Caco-2 (cell line): ENCODE data around the gene CEP112. TPM values are rescaled to one million over a fixed set of nuclear protein-coding genes. Genes with fewer than 3 reads are reported as not detected.

ENCODE experiments used
- BruUV-seq: library from RNA; stranded (reverse); fragments of 400-500 nt; replicated peaks from 2 replicates; lab custom pipeline; 2021; lab: Mats Ljungman, UMichigan
- CTCF ChIA-PET: fragments of 300-600 bp; sonication (Branson Sonifier 250); formaldehyde crosslinking; loops from one replicate; lab custom pipeline; 2022; ENCODE audit warnings: antibody characterized with exemption; lab: Charles Lee
- POLR2A ChIA-PET: fragments of 300-600 bp; sonication (Branson Sonifier 250); formaldehyde crosslinking; loops from one replicate; lab custom pipeline; 2022; ENCODE audit warnings: antibody characterized with exemption; lab: Charles Lee
- DNase-seq, 2 experiments: peaks; one replicate each; pipeline versions ENCODE4 v3.0.0 to v3.0.0-alpha.2; 2020 to 2022
- H3K27me3 ChIP-seq: replicated peaks from 2 replicates; pipeline ENCODE4 v1.6.0; 2011; ENCODE audit warnings: low read length; ENCODE audit not compliant: control insufficient read depth, insufficient read depth
- H3K36me3 ChIP-seq: 2 replicates; pipeline ENCODE4 v1.5.1; 2011; ENCODE audit warnings: low read length; ENCODE audit not compliant: control insufficient read depth, insufficient read depth
- H3K4me1 ChIP-seq: fragments of 250-450 bp; sonication (Bioruptor Pico); 2 replicates; pipeline ENCODE4 v1.5.1; 2020; ENCODE audit warnings: mild to moderate bottlenecking
- H3K4me3 ChIP-seq: 2 replicates; pipeline ENCODE4 v1.5.1; 2011; ENCODE audit warnings: low read depth, mild to moderate bottlenecking, control low read depth, low read length
- H3K9me3 ChIP-seq: fragments of 250-450 bp; sonication (Bioruptor Pico); 2 replicates; pipeline ENCODE4 v1.5.1; 2020; ENCODE audit warnings: mild to moderate bottlenecking, moderate library complexity
- H3K27ac Mint-ChIP-seq: one replicate; pipeline ENCODE4 v1.8.0; 2022; ENCODE audit warnings: mixed read lengths; ENCODE audit not compliant: unreplicated experiment
- H3K27me3 Mint-ChIP-seq: one replicate; pipeline ENCODE4 v1.8.0; 2022; ENCODE audit warnings: mixed read lengths; ENCODE audit not compliant: insufficient read depth, unreplicated experiment
- H3K36me3 Mint-ChIP-seq: one replicate; pipeline ENCODE4 v1.8.0; 2022; ENCODE audit warnings: mild to moderate bottlenecking, mixed read lengths; ENCODE audit not compliant: insufficient read depth, unreplicated experiment
- H3K4me1 Mint-ChIP-seq: one replicate; pipeline ENCODE4 v1.8.0; 2022; ENCODE audit warnings: low read depth, mixed read lengths; ENCODE audit not compliant: unreplicated experiment
- H3K4me3 Mint-ChIP-seq: one replicate; pipeline ENCODE4 v1.8.0; 2022; ENCODE audit warnings: mild to moderate bottlenecking, moderate library complexity, mixed read lengths; ENCODE audit not compliant: unreplicated experiment
- H3K9me3 Mint-ChIP-seq: one replicate; pipeline ENCODE4 v1.8.0; 2022; ENCODE audit warnings: mixed read lengths; ENCODE audit not compliant: unreplicated experiment
- intact Hi-C: fragments of 100-400 bp; cut with micrococcal nuclease; formaldehyde crosslinking; loops from one replicate; pipeline ENCODE4 v1.10.0; 2022; ENCODE audit not compliant: unreplicated experiment
- total RNA-seq: library from RNA; stranded (reverse); gene quantifications from 2 replicates; pipeline ENCODE4 v1.2.3, GENCODE V29; 2022
- TF ChIP-seq, protein P1 (sequence below), 2 experiments: fragments of 200-600 bp in 1 of 2; IDR thresholded peaks; 1 replicate in 1 of 2; 2 replicates in 1 of 2; pipeline versions ENCODE4 v1.5.1 to v1.8.0; 2011 to 2022; ENCODE audit warnings: antibody characterized with exemption in 1 of 2, control low read depth in 1 of 2, inconsistent platforms in 1 of 2, low read depth in 1 of 2, low read length in 1 of 2, mild to moderate bottlenecking in 1 of 2, moderate library complexity in 1 of 2; ENCODE audit not compliant: insufficient read depth in 1 of 2, severe bottlenecking in 1 of 2, unreplicated experiment in 1 of 2

CEP112 gene
- total RNA-seq, 1 experiment from 2014 or later, result 4.7 TPM

DNA sequence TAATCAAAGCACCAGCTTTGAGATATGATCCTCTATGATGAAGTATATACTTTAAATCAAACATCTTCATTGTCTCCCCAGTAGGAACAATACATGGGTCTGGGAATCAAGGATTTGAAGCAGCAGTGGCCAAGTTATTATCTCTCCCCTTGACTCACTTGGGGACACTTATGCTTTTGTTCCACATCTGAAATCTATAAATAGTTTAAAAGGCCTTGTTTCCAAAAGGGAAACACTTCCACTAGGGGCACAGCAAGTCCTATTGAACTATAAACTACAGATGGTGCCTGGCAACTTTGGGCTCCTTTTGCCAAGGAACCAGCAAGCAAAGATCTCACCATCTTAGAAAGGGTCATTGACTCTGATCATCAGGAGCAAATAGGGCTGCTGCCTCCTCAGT, 16.0 kb upstream of the CEP112 start:
- POLR2A ChIA-PET, result interaction anchor here (0.6 kb wide), 2 partner anchors 13 to 273 kb away, joined by 3 read pairs; no protein-coding TSS in a partner anchor
- Histone ChIP-seq H3K4me1 (peaks cover 5% of the 10 kb centered on the region), H3K27me3 (no peaks in the 10 kb centered on the region), H3K9me3 (no peaks in the 10 kb centered on the region), H3K4me3 (no peak overlapping the region), H3K36me3 (no peaks in the 10 kb centered on the region)
- H3K27me3 Mint-ChIP-seq, result no peaks in the 10 kb centered on the region
- TF ChIP-seq, protein P1, sequence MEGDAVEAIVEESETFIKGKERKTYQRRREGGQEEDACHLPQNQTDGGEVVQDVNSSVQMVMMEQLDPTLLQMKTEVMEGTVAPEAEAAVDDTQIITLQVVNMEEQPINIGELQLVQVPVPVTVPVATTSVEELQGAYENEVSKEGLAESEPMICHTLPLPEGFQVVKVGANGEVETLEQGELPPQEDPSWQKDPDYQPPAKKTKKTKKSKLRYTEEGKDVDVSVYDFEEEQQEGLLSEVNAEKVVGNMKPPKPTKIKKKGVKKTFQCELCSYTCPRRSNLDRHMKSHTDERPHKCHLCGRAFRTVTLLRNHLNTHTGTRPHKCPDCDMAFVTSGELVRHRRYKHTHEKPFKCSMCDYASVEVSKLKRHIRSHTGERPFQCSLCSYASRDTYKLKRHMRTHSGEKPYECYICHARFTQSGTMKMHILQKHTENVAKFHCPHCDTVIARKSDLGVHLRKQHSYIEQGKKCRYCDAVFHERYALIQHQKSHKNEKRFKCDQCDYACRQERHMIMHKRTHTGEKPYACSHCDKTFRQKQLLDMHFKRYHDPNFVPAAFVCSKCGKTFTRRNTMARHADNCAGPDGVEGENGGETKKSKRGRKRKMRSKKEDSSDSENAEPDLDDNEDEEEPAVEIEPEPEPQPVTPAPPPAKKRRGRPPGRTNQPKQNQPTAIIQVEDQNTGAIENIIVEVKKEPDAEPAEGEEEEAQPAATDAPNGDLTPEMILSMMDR (IDR thresholded peaks at IDR 0.05; ENCODE audit: insufficient read depth in 1 of 2, low read depth in 1 of 2, low read length in 1 of 2, severe bottlenecking in 1 of 2, unreplicated experiment in 1 of 2), result no peak
- H3K4me1 Mint-ChIP-seq, result no peaks in the 10 kb centered on the region
- no peaks in the 10 kb centered on the region for H3K36me3 Mint-ChIP-seq
- no TSS peak for BruUV-seq
- CTCF ChIA-PET, result no interaction called here
- DNase-seq, result no peak
- no peaks in the 10 kb centered on the region for H3K9me3 Mint-ChIP-seq
- intact Hi-C loops, result no loop called here
- no peak overlapping the region for H3K4me3 Mint-ChIP-seq
- H3K27ac Mint-ChIP-seq, result no peak overlapping the region

DNA sequence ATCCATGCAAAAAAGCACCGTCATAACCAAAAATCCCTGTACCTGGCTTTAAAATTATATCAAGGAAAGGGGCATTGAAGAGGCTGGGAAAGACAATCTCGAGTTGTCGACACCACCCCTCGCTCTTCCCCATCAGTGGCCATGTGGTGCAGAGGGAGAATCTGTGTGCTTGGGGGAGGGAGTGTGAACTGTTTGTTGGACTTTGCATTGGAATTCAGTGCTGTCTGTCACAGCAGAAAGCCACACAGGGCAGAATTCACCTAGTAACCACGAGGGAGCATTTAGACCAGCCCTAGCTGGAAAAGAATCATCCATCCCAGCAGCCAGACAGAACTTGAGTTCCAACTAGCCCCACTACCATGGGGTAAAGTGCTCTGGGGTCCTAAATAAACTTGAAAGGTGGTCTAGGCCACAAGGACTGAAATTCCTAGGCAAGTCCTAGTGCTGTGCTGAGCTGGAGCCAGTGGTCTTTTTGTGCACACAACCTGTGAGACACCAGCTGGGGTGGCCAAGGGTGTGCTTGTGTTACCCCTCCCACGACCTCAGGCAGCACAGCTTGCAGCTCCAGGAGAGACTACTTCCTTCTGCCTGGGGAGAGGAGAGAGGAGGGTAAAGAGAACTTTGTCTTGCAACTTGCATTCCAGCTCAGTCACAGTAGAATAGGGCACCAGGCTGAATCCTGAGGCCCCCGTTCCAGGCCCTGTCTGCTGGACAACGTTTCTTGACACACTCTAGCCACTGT, 11.5 kb upstream of the CEP112 start:
- Histone ChIP-seq H3K27me3 (no peaks in the 10 kb centered on the region), H3K4me3 (no peak overlapping the region), H3K9me3 (no peaks in the 10 kb centered on the region), H3K36me3 (no peaks in the 10 kb centered on the region), H3K4me1 (peaks cover 5% of the 10 kb centered on the region)
- no peaks in the 10 kb centered on the region for H3K27me3 Mint-ChIP-seq
- no peak for DNase-seq
- ChIA-PET POLR2A (no interaction called here), CTCF (no interaction called here)
- no peak overlapping the region for H3K4me3 Mint-ChIP-seq
- intact Hi-C loops, result loop anchor here (5.0 kb wide), 1 partner anchor 54 kb away; no protein-coding TSS in a partner anchor
- H3K4me1 Mint-ChIP-seq, result peaks cover 7% of the 10 kb centered on the region
- TF ChIP-seq, protein P1 (IDR thresholded peaks at IDR 0.05; ENCODE audit: insufficient read depth in 1 of 2, low read depth in 1 of 2, low read length in 1 of 2, severe bottlenecking in 1 of 2, unreplicated experiment in 1 of 2), result no peak
- BruUV-seq, result no TSS peak
- H3K27ac Mint-ChIP-seq, result no peak overlapping the region
- no peaks in the 10 kb centered on the region for H3K36me3 Mint-ChIP-seq
- H3K9me3 Mint-ChIP-seq, result no peaks in the 10 kb centered on the region

DNA sequence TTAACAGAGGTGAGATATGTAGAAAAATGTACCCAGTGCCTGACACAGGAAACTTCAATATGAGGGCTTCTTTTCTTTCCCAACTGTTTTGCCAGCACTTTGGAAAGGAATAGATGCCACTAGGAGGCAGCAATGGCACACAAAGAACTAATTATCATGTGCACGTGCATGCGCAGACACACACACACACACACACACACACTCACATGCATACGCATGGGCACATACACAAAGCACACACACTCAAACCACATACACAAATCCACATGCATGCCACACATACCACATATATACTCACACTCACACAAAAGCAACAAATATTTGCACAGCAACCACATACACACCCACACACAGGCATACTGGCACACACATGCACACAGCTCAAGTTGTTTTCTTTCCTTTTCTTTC, 8.8 kb upstream of the CEP112 start:
- POLR2A ChIA-PET, result no interaction called here
- H3K27me3 ChIP-seq, result no peaks in the 10 kb centered on the region
- Mint-ChIP-seq H3K4me1 (peaks cover 7% of the 10 kb centered on the region), H3K36me3 (no peaks in the 10 kb centered on the region), H3K27me3 (no peaks in the 10 kb centered on the region), H3K27ac (peak overlapping the region; percentile 27), H3K9me3 (no peaks in the 10 kb centered on the region), H3K4me3 (no peak overlapping the region)
- H3K4me3 ChIP-seq, result no peak overlapping the region
- CTCF ChIA-PET, result interaction anchor here (0.6 to 1.2 kb wide), 2 partner anchors 473 to 764 kb away, joined by 3 to 4 read pairs; no protein-coding TSS in a partner anchor
- no TSS peak for BruUV-seq
- peaks cover 5% of the 10 kb centered on the region for H3K4me1 ChIP-seq
- H3K36me3 ChIP-seq, result no peaks in the 10 kb centered on the region
- no peaks in the 10 kb centered on the region for H3K9me3 ChIP-seq
- DNase-seq, result peak; percentile 77 to 79
- intact Hi-C loops, result loop anchor here (1.0 to 5.0 kb wide), 5 partner anchors 57 to 474 kb away; no protein-coding TSS in a partner anchor
- TF ChIP-seq, protein P1 (IDR thresholded peaks at IDR 0.05; ENCODE audit: insufficient read depth in 1 of 2, low read depth in 1 of 2, low read length in 1 of 2, severe bottlenecking in 1 of 2, unreplicated experiment in 1 of 2), result peak; percentile 80 to 83
